ENCODE results near the gene CLMN. TPM values are rescaled to one million over a fixed set of nuclear protein-coding genes. Genes with fewer than 3 reads are reported as not detected.

CLMN gene
- total and polyA plus RNA-seq, 10 of the 15 experiments (the other 5 are each of a cell fraction or from before 2014, with no cell fraction given), result 7.8 to 49.3 (median 18.5) TPM

GRCh38 chr14:95312311-95312710, 7.4 kb downstream of the CLMN start:
- peaks cover 22% of the 10 kb centered on the region for H3K4me1 ChIP-seq (ENCODE audit: control insufficient read depth, insufficient read depth, low read length)
- ChIA-PET SMC1A (ENCODE audit: uncharacterized antibody, unreplicated experiment) (interaction anchor here (0.8 kb wide), 1 partner anchor 42 kb away, joined by 3 read pairs; no protein-coding TSS in a partner anchor), RAD21 (ENCODE audit: unreplicated experiment) (no interaction called here), CTCF (no interaction called here), POLR2A (no interaction called here)
- H3K36me3 ChIP-seq (ENCODE audit: control insufficient read depth in 2 of 2, insufficient read depth in 2 of 2, low read length in 1 of 2), result no peaks in the 10 kb centered on the region; a peak in 1 of 4 replicates
- no peak overlapping the region for H3K27ac ChIP-seq (ENCODE audit: control insufficient read depth, insufficient read depth)
- 83% methylated on average over 6 of the region's 6 CpGs for WGBS (ENCODE audit: insufficient coverage, insufficient replicate concordance, low lambda C conversion rate, missing lambda C conversion rate)
- DNase-seq (ENCODE audit: low read depth, low spot score), result no peak
- no peaks in the 10 kb centered on the region for H3K79me2 ChIP-seq (ENCODE audit: control insufficient read depth, insufficient read depth, low read length)
- in situ Hi-C loops (cut with MboI), result no loop called here
- no peak for FAIRE-seq
- H3K4me2 ChIP-seq (ENCODE audit: control insufficient read depth, insufficient read depth), result no peak overlapping the region
- intact Hi-C loops (cut with micrococcal nuclease; ENCODE audit: unreplicated experiment), result loop anchor here (5.0 kb wide), 1 partner anchor 95 kb away; no protein-coding TSS in a partner anchor
- TF ChIP-seq SMARCA5 (IDR thresholded peaks at IDR 0.05) (no peak), STAT1 (conservative IDR thresholded peaks at IDR 0.05) (no peak), ZNF217 (IDR thresholded peaks at IDR 0.05) (no peak), EED (IDR thresholded peaks at IDR 0.05; ENCODE audit: low read depth) (no peak), KLF5 (IDR thresholded peaks at IDR 0.05; ENCODE audit: partially characterized antibody) (no peak), NFIC (IDR thresholded peaks at IDR 0.05; ENCODE audit: low read depth, low read length) (no peak), MTA2 (IDR thresholded peaks at IDR 0.05; ENCODE audit: low read depth) (no peak), LARP7 (IDR thresholded peaks at IDR 0.05) (no peak)
- TF ChIP-seq, protein P1, sequence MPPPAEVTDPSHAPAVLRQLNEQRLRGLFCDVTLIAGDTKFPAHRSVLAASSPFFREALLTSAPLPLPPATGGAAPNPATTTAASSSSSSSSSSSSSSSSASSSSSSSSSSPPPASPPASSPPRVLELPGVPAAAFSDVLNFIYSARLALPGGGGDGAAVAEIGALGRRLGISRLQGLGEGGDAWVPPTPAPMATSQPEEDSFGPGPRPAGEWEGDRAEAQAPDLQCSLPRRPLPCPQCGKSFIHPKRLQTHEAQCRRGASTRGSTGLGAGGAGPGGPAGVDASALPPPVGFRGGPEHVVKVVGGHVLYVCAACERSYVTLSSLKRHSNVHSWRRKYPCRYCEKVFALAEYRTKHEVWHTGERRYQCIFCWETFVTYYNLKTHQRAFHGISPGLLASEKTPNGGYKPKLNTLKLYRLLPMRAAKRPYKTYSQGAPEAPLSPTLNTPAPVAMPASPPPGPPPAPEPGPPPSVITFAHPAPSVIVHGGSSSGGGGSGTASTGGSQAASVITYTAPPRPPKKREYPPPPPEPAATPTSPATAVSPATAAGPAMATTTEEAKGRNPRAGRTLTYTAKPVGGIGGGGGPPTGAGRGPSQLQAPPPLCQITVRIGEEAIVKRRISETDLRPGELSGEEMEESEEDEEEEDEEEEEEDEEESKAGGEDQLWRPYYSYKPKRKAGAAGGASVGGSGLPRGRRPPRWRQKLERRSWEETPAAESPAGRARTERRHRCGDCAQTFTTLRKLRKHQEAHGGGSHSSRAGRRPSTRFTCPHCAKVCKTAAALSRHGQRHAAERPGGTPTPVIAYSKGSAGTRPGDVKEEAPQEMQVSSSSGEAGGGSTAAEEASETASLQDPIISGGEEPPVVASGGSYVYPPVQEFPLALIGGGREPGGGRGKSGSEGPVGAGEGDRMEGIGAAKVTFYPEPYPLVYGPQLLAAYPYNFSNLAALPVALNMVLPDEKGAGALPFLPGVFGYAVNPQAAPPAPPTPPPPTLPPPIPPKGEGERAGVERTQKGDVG (CRISPR knock-in tag; IDR thresholded peaks at IDR 0.05), result no peak
- TF ChIP-seq, protein P2, sequence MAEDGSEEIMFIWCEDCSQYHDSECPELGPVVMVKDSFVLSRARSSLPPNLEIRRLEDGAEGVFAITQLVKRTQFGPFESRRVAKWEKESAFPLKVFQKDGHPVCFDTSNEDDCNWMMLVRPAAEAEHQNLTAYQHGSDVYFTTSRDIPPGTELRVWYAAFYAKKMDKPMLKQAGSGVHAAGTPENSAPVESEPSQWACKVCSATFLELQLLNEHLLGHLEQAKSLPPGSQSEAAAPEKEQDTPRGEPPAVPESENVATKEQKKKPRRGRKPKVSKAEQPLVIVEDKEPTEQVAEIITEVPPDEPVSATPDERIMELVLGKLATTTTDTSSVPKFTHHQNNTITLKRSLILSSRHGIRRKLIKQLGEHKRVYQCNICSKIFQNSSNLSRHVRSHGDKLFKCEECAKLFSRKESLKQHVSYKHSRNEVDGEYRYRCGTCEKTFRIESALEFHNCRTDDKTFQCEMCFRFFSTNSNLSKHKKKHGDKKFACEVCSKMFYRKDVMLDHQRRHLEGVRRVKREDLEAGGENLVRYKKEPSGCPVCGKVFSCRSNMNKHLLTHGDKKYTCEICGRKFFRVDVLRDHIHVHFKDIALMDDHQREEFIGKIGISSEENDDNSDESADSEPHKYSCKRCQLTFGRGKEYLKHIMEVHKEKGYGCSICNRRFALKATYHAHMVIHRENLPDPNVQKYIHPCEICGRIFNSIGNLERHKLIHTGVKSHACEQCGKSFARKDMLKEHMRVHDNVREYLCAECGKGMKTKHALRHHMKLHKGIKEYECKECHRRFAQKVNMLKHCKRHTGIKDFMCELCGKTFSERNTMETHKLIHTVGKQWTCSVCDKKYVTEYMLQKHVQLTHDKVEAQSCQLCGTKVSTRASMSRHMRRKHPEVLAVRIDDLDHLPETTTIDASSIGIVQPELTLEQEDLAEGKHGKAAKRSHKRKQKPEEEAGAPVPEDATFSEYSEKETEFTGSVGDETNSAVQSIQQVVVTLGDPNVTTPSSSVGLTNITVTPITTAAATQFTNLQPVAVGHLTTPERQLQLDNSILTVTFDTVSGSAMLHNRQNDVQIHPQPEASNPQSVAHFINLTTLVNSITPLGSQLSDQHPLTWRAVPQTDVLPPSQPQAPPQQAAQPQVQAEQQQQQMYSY (CRISPR knock-in tag; IDR thresholded peaks at IDR 0.05), result no peak
- BruUV-seq (replicated peaks), result no TSS peak
- no peaks in the 10 kb centered on the region for H4K20me1 ChIP-seq (ENCODE audit: control insufficient read depth, insufficient read depth)
- no peak for ATAC-seq
- no peak overlapping the region for H2AFZ ChIP-seq (ENCODE audit: control insufficient read depth, low read depth, low read length)
- no peak overlapping the region for H3K9ac ChIP-seq (ENCODE audit: control insufficient read depth, insufficient read depth, low read length)
- no peaks in the 10 kb centered on the region for H3K27me3 ChIP-seq (replicated peaks in 1 of 2; ENCODE audit: control insufficient read depth in 2 of 2, insufficient read depth in 2 of 2, low read length in 1 of 2)
- no peak overlapping the region for H3K4me3 ChIP-seq
- H3K9me3 ChIP-seq (replicated peaks; ENCODE audit: control insufficient read depth, insufficient read depth, low read length), result no peaks in the 10 kb centered on the region; the same call in 2 of the 3 replicates

Measured in GM12878 (cell line).